Loucy (cell line): ENCODE data around the gene IMP3.

Experiments
- H2AFZ ChIP-seq: fragments of 200-600 bp; sonication (generic); 2 replicates; pipeline ENCODE4 v1.6.0; 2016; ENCODE audit warnings: antibody characterized with exemption, mild to moderate bottlenecking, low read length, moderate library complexity
- H3F3A ChIP-seq: fragments of 200-600 bp; 2 replicates; pipeline ENCODE4 v1.6.0; 2016; ENCODE audit warnings: antibody characterized with exemption, low read depth, mild to moderate bottlenecking
- H3K27me3 ChIP-seq: fragments of 200-600 bp; sonication (generic); 2 replicates; pipeline ENCODE4 v1.6.1; 2014; ENCODE audit warnings: low read length, mild to moderate bottlenecking; ENCODE audit not compliant: insufficient read depth, poor library complexity, severe bottlenecking
- H3K36me3 ChIP-seq: fragments of 200-600 bp; sonication (generic); 2 replicates; pipeline ENCODE4 v1.6.1; 2016; ENCODE audit warnings: low read length; ENCODE audit not compliant: insufficient read depth
- H3K4me1 ChIP-seq: fragments of 200-600 bp; sonication (generic); 2 replicates; pipeline ENCODE4 v1.5.1; 2014; ENCODE audit warnings: low read length, mild to moderate bottlenecking; ENCODE audit not compliant: insufficient read depth, poor library complexity, severe bottlenecking
- H3K4me2 ChIP-seq: fragments of 200-600 bp; sonication (generic); 2 replicates; pipeline ENCODE4 v1.6.0; 2014; ENCODE audit warnings: antibody characterized with exemption, low read length, low read depth, mild to moderate bottlenecking; ENCODE audit not compliant: poor library complexity, severe bottlenecking
- H3K4me3 ChIP-seq: fragments of 200-600 bp; sonication (generic); 2 replicates; pipeline ENCODE4 v1.5.1; 2014; ENCODE audit warnings: low read length, mild to moderate bottlenecking, mixed read lengths; ENCODE audit not compliant: poor library complexity, severe bottlenecking
- H3K79me2 ChIP-seq: fragments of 200-600 bp; sonication (generic); 2 replicates; pipeline ENCODE4 v1.6.1; 2014; ENCODE audit warnings: low read length; ENCODE audit not compliant: insufficient read depth
- H3K9ac ChIP-seq: fragments of 200-600 bp; sonication (generic); 2 replicates; pipeline ENCODE4 v1.6.0; 2014; ENCODE audit warnings: mild to moderate bottlenecking, low read depth, low read length, moderate library complexity; ENCODE audit not compliant: poor library complexity, severe bottlenecking
- H3K9me2 ChIP-seq: fragments of 200-600 bp; sonication (generic); replicated peaks from 2 replicates; pipeline ENCODE4 v1.6.1; 2016; ENCODE audit warnings: low read depth, low read length, mixed read lengths
- H3K9me3 ChIP-seq: fragments of 200-600 bp; sonication (generic); 2 replicates; pipeline ENCODE4 v1.6.1; 2014; ENCODE audit warnings: mild to moderate bottlenecking, antibody characterized with exemption, low read length, low read depth; ENCODE audit not compliant: insufficient read depth
- H4K20me1 ChIP-seq: fragments of 200-600 bp; sonication (generic); 2 replicates; pipeline ENCODE4 v1.6.0; 2014; ENCODE audit warnings: antibody characterized with exemption, low read length, mild to moderate bottlenecking; ENCODE audit not compliant: insufficient read depth, poor library complexity, severe bottlenecking
- CTCF ChIP-seq: fragments of 200-600 bp; sonication (generic); conservative IDR thresholded peaks from 2 replicates; pipeline ENCODE4 v1.5.1; 2014; ENCODE audit warnings: mild to moderate bottlenecking, antibody characterized with exemption, low read length
- EZH2phosphoT487 ChIP-seq: fragments of 200-600 bp; IDR thresholded peaks from 2 replicates; pipeline ENCODE4 v1.6.1; 2018; ENCODE audit warnings: antibody characterized with exemption, mild to moderate bottlenecking, moderate library complexity, borderline replicate concordance

Gene IMP3

DNA sequence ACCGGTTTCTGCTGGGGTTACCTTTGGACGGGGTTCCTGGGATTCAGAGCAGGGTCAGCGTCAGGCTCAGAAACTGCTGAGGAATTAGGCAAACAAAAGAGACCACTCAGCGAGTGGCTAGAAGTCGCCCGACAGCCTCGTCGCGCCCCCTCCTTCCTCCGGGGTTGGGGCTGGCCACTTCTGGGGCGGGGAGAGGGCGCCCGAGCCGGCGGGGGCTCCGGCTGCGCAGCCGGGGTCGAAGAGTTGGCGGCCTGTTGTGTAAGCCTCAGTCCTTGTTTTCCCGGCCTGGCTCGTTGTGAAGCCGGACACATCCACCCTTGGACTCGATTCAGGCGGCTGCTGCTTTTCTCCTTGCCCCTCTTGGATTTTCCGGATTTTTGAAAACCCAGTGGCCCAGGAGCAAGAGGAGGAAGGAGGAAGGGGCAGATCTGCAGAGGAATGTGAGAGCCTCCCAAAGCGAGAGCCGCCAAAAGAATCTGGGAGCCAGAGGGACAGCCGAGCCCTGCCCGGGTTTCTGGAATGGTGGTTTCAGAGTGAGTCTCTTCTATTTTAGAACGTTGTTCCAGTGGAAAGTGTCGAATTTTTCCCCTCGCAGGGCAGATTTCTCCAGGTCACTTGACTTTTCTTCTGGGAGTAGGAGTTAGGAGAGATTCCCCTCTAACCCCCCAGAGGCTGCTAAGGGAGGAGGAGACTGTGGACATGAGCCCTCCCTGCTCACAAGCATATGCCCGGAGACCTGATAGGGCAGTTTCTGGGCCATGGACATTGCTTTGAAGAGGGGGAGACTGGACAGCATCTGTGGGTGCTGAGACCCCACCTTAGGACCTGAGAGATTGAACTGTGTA is 8.4 kb upstream of the IMP3 start:
- H3K9ac ChIP-seq, result peak overlapping the region; percentile 81
- TF ChIP-seq EZH2phosphoT487, result no peak
- TF ChIP-seq CTCF, result no peak; the same call in 1 of the 2 replicates
- H3K36me3 ChIP-seq, result no peaks in the 10 kb centered on the region
- no peaks in the 10 kb centered on the region for H3K27me3 ChIP-seq
- peaks cover 15% of the 10 kb centered on the region; the same call in 1 of the 2 replicates for H3K79me2 ChIP-seq
- H3K4me2 ChIP-seq, result peak overlapping the region; percentile 93
- H4K20me1 ChIP-seq, result no peaks in the 10 kb centered on the region
- peak overlapping the region; percentile 95 for H2AFZ ChIP-seq
- H3K9me2 ChIP-seq, result no peaks in the 10 kb centered on the region
- peaks cover 48% of the 10 kb centered on the region for H3K4me1 ChIP-seq
- peak overlapping the region; percentile 91 for H3K4me3 ChIP-seq
- H3F3A ChIP-seq, result peaks cover 3% of the 10 kb centered on the region; the same call in 1 of the 2 replicates
- H3K9me3 ChIP-seq, result no peaks in the 10 kb centered on the region

GRCh38 chr15:75647370-75648155 is 7.5 kb upstream of the IMP3 start, which contains the start of gene SNX33:
TSS of gene SNX33 (plus strand) at chr15:75647912. CDS start at chr15:75649103, 1,191 bp downstream.
- Histone ChIP-seq H4K20me1 (no peaks in the 10 kb centered on the region), H3K27me3 (no peaks in the 10 kb centered on the region), H3K9ac (peak within 1 kb of the TSS; percentile 81), H3K4me3 (peak within 1 kb of the TSS; percentile 91), H3K9me3 (no peaks in the 10 kb centered on the region), H3K9me2 (no peaks in the 10 kb centered on the region), H3F3A (peaks cover 3% of the 10 kb centered on the region; the same call in 1 of the 2 replicates), H3K36me3 (no peaks in the 10 kb centered on the region), H3K4me2 (peak within 1 kb of the TSS; percentile 93), H3K79me2 (peaks cover 8% of the 10 kb centered on the region; the same call in 1 of the 2 replicates), H2AFZ (peak within 1 kb of the TSS; percentile 95), H3K4me1 (peaks cover 45% of the 10 kb centered on the region)
- TF ChIP-seq CTCF, result peak; percentile 70
- TF ChIP-seq EZH2phosphoT487, result no peak

DNA sequence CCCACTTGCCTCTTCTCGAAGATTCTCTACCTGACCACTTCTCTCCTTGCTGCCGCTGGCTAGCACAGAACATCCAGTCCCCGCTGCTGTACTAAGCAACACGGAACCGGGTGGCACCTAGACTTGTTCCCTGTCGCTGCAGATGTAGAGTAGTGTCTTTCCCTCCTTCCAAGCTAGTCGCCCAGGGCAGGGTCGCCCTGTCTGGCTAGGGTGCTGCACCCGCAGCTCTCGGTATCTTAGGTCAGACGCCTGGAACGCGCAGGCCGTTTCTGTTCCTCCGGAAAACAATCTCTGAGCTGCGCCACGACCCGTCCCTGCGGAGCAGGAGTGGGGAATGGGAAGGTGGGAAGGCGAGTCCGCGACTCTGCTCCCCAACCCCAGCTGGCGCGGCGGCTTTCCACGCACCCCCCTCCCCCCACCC is 6.9 kb upstream of the IMP3 start:
- Histone ChIP-seq H3K36me3 (no peaks in the 10 kb centered on the region), H3K9ac (peak overlapping the region; percentile 81), H3F3A (peaks cover 3% of the 10 kb centered on the region; the same call in 1 of the 2 replicates), H3K27me3 (no peaks in the 10 kb centered on the region), H3K4me2 (peak overlapping the region; percentile 93), H3K9me2 (no peaks in the 10 kb centered on the region), H3K4me1 (peaks cover 39% of the 10 kb centered on the region), H4K20me1 (no peaks in the 10 kb centered on the region), H3K9me3 (no peaks in the 10 kb centered on the region), H3K79me2 (peaks cover 1% of the 10 kb centered on the region; the same call in 1 of the 2 replicates), H2AFZ (peak overlapping the region; percentile 95), H3K4me3 (peak overlapping the region; percentile 91)
- TF ChIP-seq EZH2phosphoT487, result no peak
- TF ChIP-seq CTCF, result no peak
